Measurements from ENCODE around the gene PARP16.
A peak's percentile ranks its signal among the peaks of the same experiment; 100 is the strongest.

Gene PARP16

DNA sequence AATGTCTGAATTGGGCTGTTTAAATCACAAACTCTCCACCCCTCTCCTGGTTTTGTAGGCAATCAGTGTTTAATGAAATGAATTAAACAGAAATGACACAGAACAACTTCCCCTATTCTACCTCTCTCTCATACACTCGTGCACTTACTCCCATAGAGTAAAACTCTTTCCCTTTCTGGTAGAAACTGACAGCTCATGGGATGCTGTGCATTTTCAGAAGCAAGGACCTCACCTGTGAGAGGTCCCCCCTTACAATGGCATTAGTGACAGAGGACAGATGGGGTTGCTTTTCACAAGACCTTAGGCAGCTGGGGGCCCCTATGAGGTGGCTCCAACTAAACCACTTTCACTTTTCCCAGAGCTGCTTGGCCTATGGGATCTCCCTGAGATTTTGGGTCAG, 31.9 kb downstream of the PARP16 start:
- Histone ChIP-seq H4K12ac (ENCODE audit: low read depth, low read length) (no peak overlapping the region), H2AFZ (ENCODE audit: insufficient read depth, low read length, poor library complexity) (no peak overlapping the region), H3K4me1 (ENCODE audit: control insufficient read depth in 1 of 2, insufficient read depth in 2 of 2, low read length in 2 of 2) (no peaks in the 10 kb centered on the region), H3K9me3 (ENCODE audit: insufficient read depth, low read depth, low read length) (no peaks in the 10 kb centered on the region), H3K27me3 (ENCODE audit: insufficient read depth, low read length) (no peaks in the 10 kb centered on the region), H2BK5ac (ENCODE audit: low read depth, low read length, poor library complexity) (no peak overlapping the region), H3K18ac (ENCODE audit: low read length) (no peak overlapping the region), H3K4me3 (ENCODE audit: low read depth, low read length) (no peak overlapping the region), H3K14ac (ENCODE audit: low read length) (no peak overlapping the region), H3K9ac (ENCODE audit: low read length) (no peak overlapping the region), H3K4me2 (ENCODE audit: low read length) (no peak overlapping the region), H3K27ac (ENCODE audit: low read depth, low read length) (no peak overlapping the region), H4K91ac (ENCODE audit: low read depth, low read length) (no peak overlapping the region), H3K79me1 (ENCODE audit: low read length) (no peaks in the 10 kb centered on the region), H3K36me3 (ENCODE audit: control insufficient read depth in 1 of 2, insufficient read depth in 2 of 2, low read length in 2 of 2) (peaks cover 0 to 3% of the 10 kb centered on the region in 2 experiments), H2AK5ac (ENCODE audit: low read length) (no peak overlapping the region), H3K23ac (ENCODE audit: low read length) (no peak overlapping the region), H2BK12ac (ENCODE audit: low read length) (no peak overlapping the region), H3K4ac (ENCODE audit: low read depth, low read length) (no peak overlapping the region), H4K8ac (ENCODE audit: low read depth, low read length) (no peak overlapping the region), H2BK120ac (ENCODE audit: insufficient read depth, low read length, poor library complexity) (no peak overlapping the region), H3K79me2 (ENCODE audit: control insufficient read depth, insufficient read depth, low read length, poor library complexity) (no peaks in the 10 kb centered on the region)
- DNase-seq = no peak
- WGBS (ENCODE audit: extremely low coverage, insufficient coverage, insufficient read length) = no CpG with 5 or more reads among the region's 1 CpG

DNA sequence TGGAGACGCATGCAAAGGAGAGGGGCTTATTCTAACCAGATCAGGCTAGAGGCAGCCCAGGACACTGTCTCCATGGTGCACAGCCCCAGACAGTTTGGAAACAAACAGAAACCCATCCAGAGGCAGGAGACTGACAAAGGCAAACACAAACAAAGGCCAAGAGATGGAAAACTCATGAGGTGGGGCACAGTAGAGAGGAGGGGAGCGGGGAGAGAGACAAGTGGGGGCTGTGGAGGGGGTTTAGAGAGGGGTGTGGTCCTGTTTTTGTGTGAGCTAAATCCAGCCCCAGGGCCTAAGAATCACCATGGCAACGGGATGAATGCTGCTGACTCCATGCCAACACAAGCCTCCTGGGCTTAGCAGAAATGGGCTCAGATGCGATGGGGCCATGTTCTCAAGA, 32.3 kb downstream of the PARP16 start:
- Histone ChIP-seq H2BK5ac (ENCODE audit: low read depth, low read length, poor library complexity) (no peak overlapping the region), H4K12ac (ENCODE audit: low read depth, low read length) (no peak overlapping the region), H2AK5ac (ENCODE audit: low read length) (no peak overlapping the region), H4K8ac (ENCODE audit: low read depth, low read length) (no peak overlapping the region), H3K23ac (ENCODE audit: low read length) (no peak overlapping the region), H3K4me1 (ENCODE audit: control insufficient read depth in 1 of 2, insufficient read depth in 2 of 2, low read length in 2 of 2) (peaks cover 2 to 3% of the 10 kb centered on the region in 2 experiments), H3K4me2 (ENCODE audit: low read length) (no peak overlapping the region), H4K91ac (ENCODE audit: low read depth, low read length) (no peak overlapping the region), H3K79me1 (ENCODE audit: low read length) (no peaks in the 10 kb centered on the region), H2BK12ac (ENCODE audit: low read length) (no peak overlapping the region), H3K18ac (ENCODE audit: low read length) (no peak overlapping the region), H2AFZ (ENCODE audit: insufficient read depth, low read length, poor library complexity) (no peak overlapping the region), H3K79me2 (ENCODE audit: control insufficient read depth, insufficient read depth, low read length, poor library complexity) (no peaks in the 10 kb centered on the region), H3K4me3 (ENCODE audit: low read depth, low read length) (no peak overlapping the region), H3K27ac (ENCODE audit: low read depth, low read length) (no peak overlapping the region), H3K4ac (ENCODE audit: low read depth, low read length) (no peak overlapping the region), H3K27me3 (ENCODE audit: insufficient read depth, low read length) (no peaks in the 10 kb centered on the region), H3K9me3 (ENCODE audit: insufficient read depth, low read depth, low read length) (no peaks in the 10 kb centered on the region), H3K9ac (ENCODE audit: low read length) (no peak overlapping the region), H2BK120ac (ENCODE audit: insufficient read depth, low read length, poor library complexity) (no peak overlapping the region), H3K14ac (ENCODE audit: low read length) (no peak overlapping the region), H3K36me3 (ENCODE audit: control insufficient read depth in 1 of 2, insufficient read depth in 2 of 2, low read length in 2 of 2) (peaks cover 0 to 3% of the 10 kb centered on the region in 2 experiments)
- no peak for DNase-seq
- WGBS (ENCODE audit: extremely low coverage, insufficient coverage, insufficient read length) = no CpG with 5 or more reads among the region's 4 CpGs

DNA sequence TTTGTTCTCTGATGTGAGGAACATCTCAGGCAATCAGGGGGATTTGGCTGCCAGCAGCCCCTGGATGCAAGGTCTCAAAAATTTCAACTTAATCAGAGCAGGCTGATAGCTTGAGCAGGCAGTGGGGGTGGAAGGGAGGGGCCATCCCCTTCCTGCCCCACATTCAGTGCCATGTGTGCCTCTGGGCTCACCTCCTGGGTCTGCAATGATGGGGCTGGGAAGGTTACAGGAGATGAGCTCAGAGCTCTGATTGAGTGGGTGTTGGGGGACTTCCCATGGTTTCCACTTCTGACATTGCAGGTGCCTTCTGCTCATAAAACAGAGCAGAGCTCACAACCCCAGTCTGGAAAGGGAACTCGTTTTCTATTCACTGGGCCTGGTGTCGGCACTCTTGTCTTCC, 37.0 kb downstream of the PARP16 start:
- peaks cover 4% of the 10 kb centered on the region for H3K9me3 ChIP-seq (ENCODE audit: insufficient read depth, low read depth, low read length)
- H2AFZ ChIP-seq (ENCODE audit: insufficient read depth, low read length, poor library complexity) = no peak overlapping the region
- H3K18ac ChIP-seq (ENCODE audit: low read length) = no peak overlapping the region
- no peak overlapping the region for H3K4me2 ChIP-seq (ENCODE audit: low read length)
- no peak overlapping the region for H3K4me3 ChIP-seq (ENCODE audit: low read depth, low read length)
- H2AK5ac ChIP-seq (ENCODE audit: low read length) = no peak overlapping the region
- WGBS (ENCODE audit: extremely low coverage, insufficient coverage, insufficient read length) = no CpG with 5 or more reads among the region's 2 CpGs
- no peak overlapping the region for H2BK12ac ChIP-seq (ENCODE audit: low read length)
- H3K36me3 ChIP-seq (ENCODE audit: control insufficient read depth in 1 of 2, insufficient read depth in 2 of 2, low read length in 2 of 2) = no peaks in the 10 kb centered on the region
- no peak overlapping the region for H4K12ac ChIP-seq (ENCODE audit: low read depth, low read length)
- no peaks in the 10 kb centered on the region for H3K79me2 ChIP-seq (ENCODE audit: control insufficient read depth, insufficient read depth, low read length, poor library complexity)
- no peak overlapping the region for H3K9ac ChIP-seq (ENCODE audit: low read length)
- H2BK5ac ChIP-seq (ENCODE audit: low read depth, low read length, poor library complexity) = no peak overlapping the region
- no peak overlapping the region for H2BK120ac ChIP-seq (ENCODE audit: insufficient read depth, low read length, poor library complexity)
- H3K79me1 ChIP-seq (ENCODE audit: low read length) = peaks cover 14% of the 10 kb centered on the region
- peaks cover 28 to 31% of the 10 kb centered on the region in 2 experiments for H3K4me1 ChIP-seq (ENCODE audit: control insufficient read depth in 1 of 2, insufficient read depth in 2 of 2, low read length in 2 of 2)
- DNase-seq = no peak
- H4K91ac ChIP-seq (ENCODE audit: low read depth, low read length) = no peak overlapping the region
- no peak overlapping the region for H4K8ac ChIP-seq (ENCODE audit: low read depth, low read length)
- no peak overlapping the region for H3K27ac ChIP-seq (ENCODE audit: low read depth, low read length)
- no peak overlapping the region for H3K23ac ChIP-seq (ENCODE audit: low read length)
- no peak overlapping the region for H3K14ac ChIP-seq (ENCODE audit: low read length)
- no peak overlapping the region for H3K4ac ChIP-seq (ENCODE audit: low read depth, low read length)
- H3K27me3 ChIP-seq (ENCODE audit: insufficient read depth, low read length) = no peaks in the 10 kb centered on the region

DNA sequence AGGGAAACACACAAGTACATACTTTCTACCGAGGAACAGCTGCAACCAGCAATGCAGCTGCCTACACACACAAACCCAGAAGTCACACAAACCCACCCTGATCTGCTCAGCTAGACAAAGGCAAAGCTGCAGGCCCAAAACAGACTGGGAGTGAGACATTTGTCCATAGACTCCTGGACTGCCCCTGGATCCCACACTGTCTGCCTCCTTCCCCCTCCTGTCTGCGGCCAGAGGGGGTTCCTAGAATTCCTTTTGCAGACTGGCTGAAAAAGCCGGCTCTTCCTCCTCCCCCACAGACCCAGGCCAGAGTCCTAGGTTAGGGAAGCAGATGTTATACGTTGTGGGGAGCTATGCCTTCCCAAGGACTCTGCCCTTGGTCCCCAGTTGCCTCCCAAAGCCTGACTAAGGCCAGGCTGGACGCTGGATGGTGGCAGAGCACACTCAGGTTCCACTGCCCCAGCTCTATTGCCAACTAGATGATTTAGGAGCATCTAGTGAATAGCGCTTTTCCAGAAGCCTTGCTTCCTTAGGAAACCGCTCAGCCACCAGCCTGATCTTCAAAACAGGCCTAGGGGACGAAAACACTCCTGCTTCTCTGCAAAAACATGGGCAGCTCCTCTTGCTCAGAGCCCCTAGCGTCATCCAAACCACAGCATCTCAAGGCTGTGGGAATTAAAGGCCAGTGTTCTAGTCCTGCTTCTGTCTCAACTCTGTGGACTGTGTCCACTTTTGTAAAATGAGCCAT, 38.0 kb downstream of the PARP16 start:
- Histone ChIP-seq H2BK12ac (ENCODE audit: low read length) (peak overlapping the region; percentile 4), H4K91ac (ENCODE audit: low read depth, low read length) (peak overlapping the region; percentile 21), H3K18ac (ENCODE audit: low read length) (no peak overlapping the region), H3K9ac (ENCODE audit: low read length) (no peak overlapping the region), H3K14ac (ENCODE audit: low read length) (no peak overlapping the region), H3K27ac (ENCODE audit: low read depth, low read length) (peak overlapping the region; percentile 29), H2BK120ac (ENCODE audit: insufficient read depth, low read length, poor library complexity) (peak overlapping the region; percentile 2), H3K23ac (ENCODE audit: low read length) (no peak overlapping the region), H2BK5ac (ENCODE audit: low read depth, low read length, poor library complexity) (peak overlapping the region; percentile 1), H3K36me3 (ENCODE audit: control insufficient read depth in 1 of 2, insufficient read depth in 2 of 2, low read length in 2 of 2) (no peaks in the 10 kb centered on the region), H3K4me2 (ENCODE audit: low read length) (peak overlapping the region; percentile 15), H3K4me1 (ENCODE audit: control insufficient read depth in 1 of 2, insufficient read depth in 2 of 2, low read length in 2 of 2) (peaks cover 28 to 31% of the 10 kb centered on the region in 2 experiments), H3K4me3 (ENCODE audit: low read depth, low read length) (no peak overlapping the region), H4K12ac (ENCODE audit: low read depth, low read length) (peak overlapping the region; percentile 5), H2AFZ (ENCODE audit: insufficient read depth, low read length, poor library complexity) (no peak overlapping the region), H4K8ac (ENCODE audit: low read depth, low read length) (no peak overlapping the region), H3K4ac (ENCODE audit: low read depth, low read length) (no peak overlapping the region), H3K79me2 (ENCODE audit: control insufficient read depth, insufficient read depth, low read length, poor library complexity) (no peaks in the 10 kb centered on the region), H3K27me3 (ENCODE audit: insufficient read depth, low read length) (no peaks in the 10 kb centered on the region), H2AK5ac (ENCODE audit: low read length) (no peak overlapping the region), H3K9me3 (ENCODE audit: insufficient read depth, low read depth, low read length) (peaks cover 4% of the 10 kb centered on the region), H3K79me1 (ENCODE audit: low read length) (peaks cover 14% of the 10 kb centered on the region)
- DNase-seq = no peak
- no CpG with 5 or more reads among the region's 9 CpGs for WGBS (ENCODE audit: extremely low coverage, insufficient coverage, insufficient read length)
